Measurements from ENCODE around the gene EIF3M.

DNA sequence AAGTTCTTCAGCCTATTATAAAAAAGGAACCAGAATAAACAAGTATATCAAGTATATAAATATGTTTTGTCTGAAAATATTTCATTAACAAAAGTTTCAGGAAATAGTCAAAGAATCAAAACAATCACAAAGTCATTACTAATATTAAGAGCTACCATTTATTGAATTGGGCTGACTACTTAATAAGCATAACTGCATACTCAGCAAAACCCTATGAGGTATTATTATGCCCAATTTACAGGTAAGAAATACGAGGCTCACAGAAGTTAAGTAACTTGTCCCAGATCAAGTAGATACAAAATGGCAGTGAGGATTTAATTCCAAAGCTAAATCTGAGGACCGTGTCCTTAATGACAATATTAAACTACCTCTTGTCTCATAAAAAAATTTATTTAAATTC lies 52.2 kb downstream of the EIF3M start:
- TF ChIP-seq, protein P1, sequence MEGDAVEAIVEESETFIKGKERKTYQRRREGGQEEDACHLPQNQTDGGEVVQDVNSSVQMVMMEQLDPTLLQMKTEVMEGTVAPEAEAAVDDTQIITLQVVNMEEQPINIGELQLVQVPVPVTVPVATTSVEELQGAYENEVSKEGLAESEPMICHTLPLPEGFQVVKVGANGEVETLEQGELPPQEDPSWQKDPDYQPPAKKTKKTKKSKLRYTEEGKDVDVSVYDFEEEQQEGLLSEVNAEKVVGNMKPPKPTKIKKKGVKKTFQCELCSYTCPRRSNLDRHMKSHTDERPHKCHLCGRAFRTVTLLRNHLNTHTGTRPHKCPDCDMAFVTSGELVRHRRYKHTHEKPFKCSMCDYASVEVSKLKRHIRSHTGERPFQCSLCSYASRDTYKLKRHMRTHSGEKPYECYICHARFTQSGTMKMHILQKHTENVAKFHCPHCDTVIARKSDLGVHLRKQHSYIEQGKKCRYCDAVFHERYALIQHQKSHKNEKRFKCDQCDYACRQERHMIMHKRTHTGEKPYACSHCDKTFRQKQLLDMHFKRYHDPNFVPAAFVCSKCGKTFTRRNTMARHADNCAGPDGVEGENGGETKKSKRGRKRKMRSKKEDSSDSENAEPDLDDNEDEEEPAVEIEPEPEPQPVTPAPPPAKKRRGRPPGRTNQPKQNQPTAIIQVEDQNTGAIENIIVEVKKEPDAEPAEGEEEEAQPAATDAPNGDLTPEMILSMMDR (conservative IDR thresholded peaks at IDR 0.05; ENCODE audit: low read depth in 2 of 2), result no peak
- TF ChIP-seq POLR2AphosphoS5 (IDR thresholded peaks at IDR 0.05; ENCODE audit: low read depth), result no peak
- TF ChIP-seq EZH2phosphoT487 (IDR thresholded peaks at IDR 0.05; ENCODE audit: unreplicated experiment), result no peak
